ENCODE data around the gene THBD. TPM values are rescaled to one million over a fixed set of nuclear protein-coding genes. Genes with fewer than 3 reads are reported as not detected.

The THBD gene
- total RNA-seq, 1 donor from 2014 or later, result 13.8 TPM

- Histone ChIP-seq H3K4me3 (no peak overlapping the region), H3K4me1 (peaks cover 27% of the 10 kb centered on the region), H3K27me3 (ENCODE audit: low read depth) (peaks cover 12% of the 10 kb centered on the region), H3K36me3 (no peaks in the 10 kb centered on the region), H3K27ac (replicated peaks) (peak overlapping the region; percentile 5), H3K9me3 (replicated peaks) (no peaks in the 10 kb centered on the region)
- intact Hi-C loops (cut with micrococcal nuclease), result no loop called here
- TF ChIP-seq CTCF (IDR thresholded peaks at IDR 0.05; ENCODE audit: borderline replicate concordance), result no peak
- no peak for DNase-seq
Observed at GRCh38 chr20:23092384-23092756, 42.9 kb upstream of the THBD start.

GRCh38 chr20:23091721-23092383 is 42.4 kb upstream of the THBD start:
- Histone ChIP-seq H3K27me3 (ENCODE audit: low read depth) (peaks cover 12% of the 10 kb centered on the region), H3K27ac (replicated peaks) (peak overlapping the region; percentile 5), H3K4me1 (peaks cover 32% of the 10 kb centered on the region), H3K9me3 (replicated peaks) (no peaks in the 10 kb centered on the region), H3K4me3 (no peak overlapping the region), H3K36me3 (no peaks in the 10 kb centered on the region)
- no peak for TF ChIP-seq CTCF (IDR thresholded peaks at IDR 0.05; ENCODE audit: borderline replicate concordance)
- no peak for DNase-seq
- intact Hi-C loops (cut with micrococcal nuclease), result no loop called here

GRCh38 chr20:23090878-23091277 is 41.4 kb upstream of the THBD start:
- DNase-seq, result no peak
- Histone ChIP-seq H3K36me3 (no peaks in the 10 kb centered on the region), H3K9me3 (replicated peaks) (no peaks in the 10 kb centered on the region), H3K27me3 (ENCODE audit: low read depth) (peaks cover 15% of the 10 kb centered on the region), H3K4me1 (peaks cover 41% of the 10 kb centered on the region), H3K27ac (replicated peaks) (no peak overlapping the region), H3K4me3 (no peak overlapping the region)
- intact Hi-C loops (cut with micrococcal nuclease), result no loop called here
- no peak for TF ChIP-seq CTCF (IDR thresholded peaks at IDR 0.05; ENCODE audit: borderline replicate concordance)

- Histone ChIP-seq H3K4me1 (peaks cover 49% of the 10 kb centered on the region), H3K27ac (replicated peaks) (no peak overlapping the region), H3K36me3 (no peaks in the 10 kb centered on the region), H3K27me3 (ENCODE audit: low read depth) (peaks cover 18% of the 10 kb centered on the region), H3K4me3 (no peak overlapping the region), H3K9me3 (replicated peaks) (no peaks in the 10 kb centered on the region)
- intact Hi-C loops (cut with micrococcal nuclease), result no loop called here
- DNase-seq, result no peak
- TF ChIP-seq CTCF (IDR thresholded peaks at IDR 0.05; ENCODE audit: borderline replicate concordance), result no peak
Observed at GRCh38 chr20:23090147-23090546, 40.7 kb upstream of the THBD start.

GRCh38 chr20:23088866-23089265 is 39.4 kb upstream of the THBD start:
- Histone ChIP-seq H3K9me3 (replicated peaks) (no peaks in the 10 kb centered on the region), H3K36me3 (no peaks in the 10 kb centered on the region), H3K27me3 (ENCODE audit: low read depth) (peaks cover 13% of the 10 kb centered on the region), H3K4me3 (no peak overlapping the region), H3K27ac (replicated peaks) (no peak overlapping the region), H3K4me1 (peaks cover 58% of the 10 kb centered on the region)
- no peak for TF ChIP-seq CTCF (IDR thresholded peaks at IDR 0.05; ENCODE audit: borderline replicate concordance)
- no peak for DNase-seq
- intact Hi-C loops (cut with micrococcal nuclease), result no loop called here
